Loucy (cell line): Measurements from ENCODE around the gene UBXN1.

Experiments
- H2AFZ ChIP-seq: fragments of 200-600 bp; sonication (generic); 2 replicates; pipeline ENCODE4 v1.6.0; 2016; ENCODE audit warnings: antibody characterized with exemption, mild to moderate bottlenecking, low read length, moderate library complexity
- H3F3A ChIP-seq: fragments of 200-600 bp; 2 replicates; pipeline ENCODE4 v1.6.0; 2016; ENCODE audit warnings: antibody characterized with exemption, low read depth, mild to moderate bottlenecking
- H3K27me3 ChIP-seq: fragments of 200-600 bp; sonication (generic); 2 replicates; pipeline ENCODE4 v1.6.1; 2014; ENCODE audit warnings: low read length, mild to moderate bottlenecking; ENCODE audit not compliant: insufficient read depth, poor library complexity, severe bottlenecking
- H3K36me3 ChIP-seq: fragments of 200-600 bp; sonication (generic); 2 replicates; pipeline ENCODE4 v1.6.1; 2016; ENCODE audit warnings: low read length; ENCODE audit not compliant: insufficient read depth
- H3K4me1 ChIP-seq: fragments of 200-600 bp; sonication (generic); 2 replicates; pipeline ENCODE4 v1.5.1; 2014; ENCODE audit warnings: low read length, mild to moderate bottlenecking; ENCODE audit not compliant: insufficient read depth, poor library complexity, severe bottlenecking
- H3K4me2 ChIP-seq: fragments of 200-600 bp; sonication (generic); 2 replicates; pipeline ENCODE4 v1.6.0; 2014; ENCODE audit warnings: antibody characterized with exemption, low read length, low read depth, mild to moderate bottlenecking; ENCODE audit not compliant: poor library complexity, severe bottlenecking
- H3K4me3 ChIP-seq: fragments of 200-600 bp; sonication (generic); 2 replicates; pipeline ENCODE4 v1.5.1; 2014; ENCODE audit warnings: low read length, mild to moderate bottlenecking, mixed read lengths; ENCODE audit not compliant: poor library complexity, severe bottlenecking
- H3K79me2 ChIP-seq: fragments of 200-600 bp; sonication (generic); 2 replicates; pipeline ENCODE4 v1.6.1; 2014; ENCODE audit warnings: low read length; ENCODE audit not compliant: insufficient read depth
- H3K9ac ChIP-seq: fragments of 200-600 bp; sonication (generic); 2 replicates; pipeline ENCODE4 v1.6.0; 2014; ENCODE audit warnings: mild to moderate bottlenecking, low read depth, low read length, moderate library complexity; ENCODE audit not compliant: poor library complexity, severe bottlenecking
- H3K9me2 ChIP-seq: fragments of 200-600 bp; sonication (generic); replicated peaks from 2 replicates; pipeline ENCODE4 v1.6.1; 2016; ENCODE audit warnings: low read depth, low read length, mixed read lengths
- H3K9me3 ChIP-seq: fragments of 200-600 bp; sonication (generic); 2 replicates; pipeline ENCODE4 v1.6.1; 2014; ENCODE audit warnings: mild to moderate bottlenecking, antibody characterized with exemption, low read length, low read depth; ENCODE audit not compliant: insufficient read depth
- H4K20me1 ChIP-seq: fragments of 200-600 bp; sonication (generic); 2 replicates; pipeline ENCODE4 v1.6.0; 2014; ENCODE audit warnings: antibody characterized with exemption, low read length, mild to moderate bottlenecking; ENCODE audit not compliant: insufficient read depth, poor library complexity, severe bottlenecking
- CTCF ChIP-seq: fragments of 200-600 bp; sonication (generic); conservative IDR thresholded peaks from 2 replicates; pipeline ENCODE4 v1.5.1; 2014; ENCODE audit warnings: mild to moderate bottlenecking, antibody characterized with exemption, low read length
- EZH2phosphoT487 ChIP-seq: fragments of 200-600 bp; IDR thresholded peaks from 2 replicates; pipeline ENCODE4 v1.6.1; 2018; ENCODE audit warnings: antibody characterized with exemption, mild to moderate bottlenecking, moderate library complexity, borderline replicate concordance

The UBXN1 gene

GRCh38 chr11:62727165-62727871, 48.4 kb upstream of the UBXN1 start, which contains the start of gene HNRNPUL2:
Gene HNRNPUL2, minus strand, starts transcription at chr11:62727457. Its CDS starts 301 bp downstream, at chr11:62727156.
- peaks cover 25% of the 10 kb centered on the region; the same call in 1 of the 2 replicates for H3K36me3 ChIP-seq
- H3K4me1 ChIP-seq: peaks cover 34% of the 10 kb centered on the region
- peak within 1 kb of the TSS; percentile 92 for H3K4me3 ChIP-seq
- H3K79me2 ChIP-seq: peaks cover 79% of the 10 kb centered on the region
- peak within 1 kb of the TSS; percentile 98 for H3K4me2 ChIP-seq
- H2AFZ ChIP-seq: peak within 1 kb of the TSS; percentile 88
- TF ChIP-seq CTCF (no peak), EZH2phosphoT487 (no peak)
- peaks cover 62% of the 10 kb centered on the region for H4K20me1 ChIP-seq
- H3F3A ChIP-seq: peaks cover 3% of the 10 kb centered on the region
- H3K9me2 ChIP-seq: no peaks in the 10 kb centered on the region
- H3K9me3 ChIP-seq: no peaks in the 10 kb centered on the region
- peak within 1 kb of the TSS; percentile 98 for H3K9ac ChIP-seq
- no peaks in the 10 kb centered on the region for H3K27me3 ChIP-seq

- Histone ChIP-seq H3K27me3 (no peaks in the 10 kb centered on the region), H3K79me2 (peaks cover 82% of the 10 kb centered on the region), H3K9me2 (no peaks in the 10 kb centered on the region), H3K4me1 (peaks cover 37% of the 10 kb centered on the region), H3K4me2 (peak overlapping the region; percentile 98), H4K20me1 (peaks cover 66% of the 10 kb centered on the region), H3K4me3 (peak overlapping the region; percentile 92), H2AFZ (peak overlapping the region; percentile 65; the same call in 1 of the 2 replicates), H3F3A (peaks cover 3% of the 10 kb centered on the region), H3K36me3 (peaks cover 30% of the 10 kb centered on the region), H3K9me3 (no peaks in the 10 kb centered on the region), H3K9ac (peak overlapping the region; percentile 98)
- TF ChIP-seq CTCF (no peak), EZH2phosphoT487 (no peak)
These were observed 48.0 kb upstream of the UBXN1 start for GRCh38 chr11:62726915-62727164.

- Histone ChIP-seq H2AFZ (no peak overlapping the region), H3K36me3 (peaks cover 35% of the 10 kb centered on the region)
- TF ChIP-seq CTCF (no peak), EZH2phosphoT487 (no peak)
These were observed 47.5 kb upstream of the UBXN1 start for GRCh38 chr11:62726156-62726914.

More at GRCh38 chr11:62726156-62726914, 47.5 kb upstream of the UBXN1 start:
- peaks cover 39% of the 10 kb centered on the region for H3K4me1 ChIP-seq
- H3K4me2 ChIP-seq: peak overlapping the region; percentile 98
- H3K79me2 ChIP-seq: peaks cover 82% of the 10 kb centered on the region
- H3K9me2 ChIP-seq: no peaks in the 10 kb centered on the region
- H3K9me3 ChIP-seq: no peaks in the 10 kb centered on the region
- peaks cover 72% of the 10 kb centered on the region for H4K20me1 ChIP-seq
- peak overlapping the region; percentile 98 for H3K9ac ChIP-seq
- H3F3A ChIP-seq: peaks cover 3% of the 10 kb centered on the region
- no peaks in the 10 kb centered on the region for H3K27me3 ChIP-seq
- H3K4me3 ChIP-seq: peak overlapping the region; percentile 92
